Liver (tissue), 9 donors: ENCODE data around the gene ROBO2. TPM values are rescaled to one million over a fixed set of nuclear protein-coding genes. Genes with fewer than 3 reads are reported as not detected.

ENCODE experiments used
- DNase-seq: peaks from one replicate; pipeline ENCODE4 v3.0.0-alpha.2; 2017; ENCODE audit warnings: low spot score
- H3K27ac ChIP-seq, 2 donors: one replicate each; pipeline ENCODE4 v1.7.0; 2013; ENCODE audit warnings: inconsistent platforms in 2 of 2, low read length in 2 of 2, control low read depth in 1 of 2, low read depth in 1 of 2, mild to moderate bottlenecking in 1 of 2
- H3K27me3 ChIP-seq, 4 donors: one replicate each; pipeline versions ENCODE4 v1.6.1 to v1.7.0; 2013; ENCODE audit warnings: low read length in 3 of 4, inconsistent platforms in 1 of 4, mild to moderate bottlenecking in 1 of 4, moderate library complexity in 1 of 4; ENCODE audit not compliant: control insufficient read depth in 4 of 4, insufficient read depth in 4 of 4
- H3K36me3 ChIP-seq, 4 donors: one replicate each; pipeline versions ENCODE4 v1.6.1 to v1.7.0; 2013; ENCODE audit warnings: low read length in 3 of 4, mild to moderate bottlenecking in 3 of 4, low read depth in 1 of 4, moderate library complexity in 1 of 4; ENCODE audit not compliant: control insufficient read depth in 4 of 4, insufficient read depth in 3 of 4
- H3K4me1 ChIP-seq, 4 donors: one replicate each; pipeline versions ENCODE4 v1.6.1 to v1.7.0; 2013; ENCODE audit warnings: low read length in 3 of 4, mild to moderate bottlenecking in 3 of 4, moderate library complexity in 1 of 4; ENCODE audit not compliant: control insufficient read depth in 4 of 4, insufficient read depth in 4 of 4
- H3K4me3 ChIP-seq, 3 donors: one replicate each; pipeline versions ENCODE4 v1.6.1 to v1.7.0; 2013; ENCODE audit warnings: low read length in 3 of 3, control low read depth in 1 of 3, low read depth in 1 of 3, mild to moderate bottlenecking in 1 of 3
- H3K9ac ChIP-seq, 2 donors: one replicate each; pipeline ENCODE4 v1.7.0; 2013; ENCODE audit warnings: low read length in 2 of 2, mild to moderate bottlenecking in 2 of 2, moderate library complexity in 2 of 2, control low read depth in 1 of 2, low read depth in 1 of 2
- H3K9me3 ChIP-seq, 4 donors: one replicate each; pipeline versions ENCODE4 v1.6.1 to v1.7.0; 2013; ENCODE audit warnings: low read length in 3 of 4; ENCODE audit not compliant: control insufficient read depth in 4 of 4
- ATF3 ChIP-seq: IDR thresholded peaks from 2 replicates; pipeline ENCODE4 v1.6.1; 2016; ENCODE audit warnings: antibody characterized with exemption
- CTCF ChIP-seq: fragments of 150-350 bp; IDR thresholded peaks from 2 replicates; pipeline ENCODE4 v1.5.1; 2017; ENCODE audit warnings: improper control_type of control experiment, low read depth, low read length; ENCODE audit not compliant: missing input control
- EGR1 ChIP-seq, 2 donors: IDR thresholded peaks; 2 replicates each; pipeline ENCODE4 v1.6.1; 2016 to 2018; ENCODE audit warnings: antibody characterized with exemption in 2 of 2, low read depth in 2 of 2
- FOXA1 ChIP-seq: IDR thresholded peaks from 2 replicates; pipeline ENCODE4 v1.6.1; 2016; ENCODE audit warnings: antibody characterized with exemption
- FOXA2 ChIP-seq: IDR thresholded peaks from 2 replicates; pipeline ENCODE4 v1.6.1; 2016; ENCODE audit warnings: antibody characterized with exemption
- GABPA ChIP-seq, 2 donors: IDR thresholded peaks in 1 of 2; conservative IDR thresholded peaks in 1 of 2; 2 replicates each; pipeline ENCODE4 v1.6.1; 2016; ENCODE audit warnings: antibody characterized with exemption in 2 of 2, mild to moderate bottlenecking in 1 of 2, moderate library complexity in 1 of 2
- HNF4A ChIP-seq, 2 donors: conservative IDR thresholded peaks; 2 replicates each; pipeline ENCODE4 v1.6.1; 2016; ENCODE audit warnings: antibody characterized with exemption in 2 of 2, mild to moderate bottlenecking in 2 of 2
- HNF4G ChIP-seq: IDR thresholded peaks from 2 replicates; pipeline ENCODE4 v1.6.1; 2016; ENCODE audit warnings: antibody characterized with exemption
- JUND ChIP-seq, 2 donors: IDR thresholded peaks; 2 replicates each; pipeline ENCODE4 v1.6.1; 2016; ENCODE audit warnings: antibody characterized with exemption in 2 of 2
- MAX ChIP-seq: IDR thresholded peaks from 2 replicates; pipeline ENCODE4 v1.6.1; 2016; ENCODE audit warnings: antibody characterized with exemption
- NR2F2 ChIP-seq: IDR thresholded peaks from 2 replicates; pipeline ENCODE4 v1.6.1; 2016; ENCODE audit warnings: antibody characterized with exemption
- RAD21 ChIP-seq, 2 donors: IDR thresholded peaks; 2 replicates each; pipeline ENCODE4 v1.6.1; 2016; ENCODE audit warnings: antibody characterized with exemption in 2 of 2, mild to moderate bottlenecking in 2 of 2
- REST ChIP-seq: IDR thresholded peaks from 2 replicates; pipeline ENCODE4 v1.6.1; 2016; ENCODE audit warnings: antibody characterized with exemption, mild to moderate bottlenecking
- RXRA ChIP-seq, 2 donors: IDR thresholded peaks; 2 replicates each; pipeline ENCODE4 v1.6.1; 2017 to 2018; ENCODE audit warnings: antibody characterized with exemption in 2 of 2, mild to moderate bottlenecking in 1 of 2
- SP1 ChIP-seq: IDR thresholded peaks from 2 replicates; pipeline ENCODE4 v1.6.1; 2018; ENCODE audit warnings: antibody characterized with exemption, mild to moderate bottlenecking
- TAF1 ChIP-seq: conservative IDR thresholded peaks from 2 replicates; pipeline ENCODE4 v1.6.1; 2016; ENCODE audit warnings: antibody characterized with exemption, mild to moderate bottlenecking
- YY1 ChIP-seq: IDR thresholded peaks from 2 replicates; pipeline ENCODE4 v1.6.1; 2016; ENCODE audit warnings: antibody characterized with exemption, mild to moderate bottlenecking
- ZBTB33 ChIP-seq: IDR thresholded peaks from 2 replicates; pipeline ENCODE4 v1.6.1; 2016; ENCODE audit warnings: antibody characterized with exemption
- WGBS: extraction: QIAGEN DNeasy Blood & Tissue Kit; methylation state at CpG from one replicate; pipeline ENCODE4 v1.1.7; 2013; 5-methylcytosine and 5-hydroxymethylcytosine counted together
- polyA plus RNA-seq, 2 donors: library from polyadenylated mRNA; stranded (reverse) in 1 of 2; unstranded in 1 of 2; fragments of 200-250 nt in 1 of 2; fragments of >200 nt in 1 of 2; fragmentation: Nextera tagmentation in 1 of 2; extraction: Ambion mirVana in 1 of 2; gene quantifications; one replicate each; pipeline versions ENCODE4 v1.2.1 to v1.2.3, GENCODE V29; 2013 to 2015
- total RNA-seq, 2 donors: library from RNA; depleted of rRNA; stranded (reverse); fragments of >200 nt; gene quantifications; one replicate each; pipeline ENCODE4 v1.2.3, GENCODE V29; 2014
- donor health status: healthy.
- donor health status: healthy.
- donor health status: healthy.
- donor health status: healthy.
- donor health status: healthy.

ROBO2 gene
- total and polyA plus RNA-seq, 4 donors, result 0.22 to 19.4 (median 1.1) TPM

GRCh38 chr3:76991165-76991564, 48.7 kb upstream of the ROBO2 start:
- H3K4me3 ChIP-seq, result no peak overlapping the region
- no peak overlapping the region for H3K9ac ChIP-seq
- no peak overlapping the region for H3K27ac ChIP-seq
- H3K36me3 ChIP-seq, result no peaks in the 10 kb centered on the region
- no peaks in the 10 kb centered on the region for H3K4me1 ChIP-seq
- WGBS, result 85% methylated on average over 3 of the region's 3 CpGs
- DNase-seq, result no peak
- TF ChIP-seq NR2F2 (no peak), RAD21 (IDR thresholded peaks at IDR 0.05) (no peak), RXRA (IDR thresholded peaks at IDR 0.05) (no peak), CTCF (no peak), FOXA2 (no peak), ZBTB33 (no peak), JUND (IDR thresholded peaks at IDR 0.05) (no peak), EGR1 (IDR thresholded peaks at IDR 0.05; ENCODE audit: low read depth in 2 of 2) (no peak), HNF4A (conservative IDR thresholded peaks at IDR 0.05) (no peak), REST (no peak), FOXA1 (no peak), HNF4G (no peak), ATF3 (no peak), GABPA (IDR thresholded peaks at IDR 0.05 in 1 of 2, conservative IDR thresholded peaks at IDR 0.05 in 1 of 2) (no peak)
- H3K27me3 ChIP-seq, result no peaks in the 10 kb centered on the region
- no peaks in the 10 kb centered on the region for H3K9me3 ChIP-seq

GRCh38 chr3:76997733-76998132, 42.2 kb upstream of the ROBO2 start:
- Histone ChIP-seq H3K4me3 (no peak overlapping the region), H3K4me1 (no peaks in the 10 kb centered on the region), H3K9me3 (no peaks in the 10 kb centered on the region), H3K27ac (no peak overlapping the region), H3K36me3 (no peaks in the 10 kb centered on the region), H3K9ac (no peak overlapping the region), H3K27me3 (no peaks in the 10 kb centered on the region)
- DNase-seq, result no peak
- WGBS, result 51% methylated on average over 2 of the region's 2 CpGs
- no peak for TF ChIP-seq CTCF
- no peak for TF ChIP-seq JUND (IDR thresholded peaks at IDR 0.05)
- TF ChIP-seq MAX, result no peak
- TF ChIP-seq HNF4G, result no peak
- no peak for TF ChIP-seq TAF1
- no peak for TF ChIP-seq YY1
- no peak for TF ChIP-seq ATF3
- TF ChIP-seq ZBTB33, result no peak
- no peak for TF ChIP-seq GABPA (IDR thresholded peaks at IDR 0.05 in 1 of 2, conservative IDR thresholded peaks at IDR 0.05 in 1 of 2)
- no peak for TF ChIP-seq RXRA (IDR thresholded peaks at IDR 0.05)
- no peak for TF ChIP-seq SP1
- no peak for TF ChIP-seq FOXA2
- TF ChIP-seq FOXA1, result no peak
- TF ChIP-seq NR2F2, result no peak
